ENCODE measurements around the gene NADSYN1.
A peak's percentile ranks its signal among the peaks of the same experiment; 100 is the strongest.

Gene NADSYN1

DNA sequence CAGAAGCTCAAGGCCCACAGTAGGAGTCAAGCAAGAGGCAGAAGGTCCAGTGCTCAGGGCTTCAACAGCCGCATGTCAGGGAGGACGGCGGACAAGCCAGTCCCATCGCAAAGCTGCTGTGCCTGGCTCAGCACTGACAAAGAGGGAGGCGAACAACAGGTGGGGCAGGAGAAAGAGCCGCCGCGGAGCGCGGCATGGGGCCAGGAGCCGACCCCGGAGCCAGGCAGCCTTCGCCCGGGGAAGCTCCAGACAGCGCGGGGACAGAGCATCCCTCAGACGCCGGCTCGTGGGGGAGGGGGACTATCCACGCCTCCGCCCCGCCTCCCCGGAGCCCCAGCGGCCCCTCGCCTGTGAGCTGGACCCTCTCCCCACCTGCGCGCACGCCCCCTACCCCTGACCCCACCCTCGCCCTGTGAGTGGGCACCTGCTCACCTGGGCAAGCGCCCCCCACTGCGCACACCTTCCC lies 5.2 kb upstream of the NADSYN1 start:
- POLR2A ChIA-PET: interaction anchor here (0.6 to 1.3 kb wide), 2 partner anchors 161 to 1124 kb away, joined by 3 read pairs; no protein-coding TSS in a partner anchor
- CTCF ChIA-PET: interaction anchor here (0.9 to 1.6 kb wide), 3 partner anchors 9 to 28 kb away, joined by 3 to 5 read pairs (median 3); no protein-coding TSS in a partner anchor
- peak overlapping the region; percentile 97 for H3K4me3 ChIP-seq (ENCODE audit: low read depth, low read length)
- DNase-seq (ENCODE audit: low read depth, low spot score): no peak
- TF ChIP-seq, protein P1, sequence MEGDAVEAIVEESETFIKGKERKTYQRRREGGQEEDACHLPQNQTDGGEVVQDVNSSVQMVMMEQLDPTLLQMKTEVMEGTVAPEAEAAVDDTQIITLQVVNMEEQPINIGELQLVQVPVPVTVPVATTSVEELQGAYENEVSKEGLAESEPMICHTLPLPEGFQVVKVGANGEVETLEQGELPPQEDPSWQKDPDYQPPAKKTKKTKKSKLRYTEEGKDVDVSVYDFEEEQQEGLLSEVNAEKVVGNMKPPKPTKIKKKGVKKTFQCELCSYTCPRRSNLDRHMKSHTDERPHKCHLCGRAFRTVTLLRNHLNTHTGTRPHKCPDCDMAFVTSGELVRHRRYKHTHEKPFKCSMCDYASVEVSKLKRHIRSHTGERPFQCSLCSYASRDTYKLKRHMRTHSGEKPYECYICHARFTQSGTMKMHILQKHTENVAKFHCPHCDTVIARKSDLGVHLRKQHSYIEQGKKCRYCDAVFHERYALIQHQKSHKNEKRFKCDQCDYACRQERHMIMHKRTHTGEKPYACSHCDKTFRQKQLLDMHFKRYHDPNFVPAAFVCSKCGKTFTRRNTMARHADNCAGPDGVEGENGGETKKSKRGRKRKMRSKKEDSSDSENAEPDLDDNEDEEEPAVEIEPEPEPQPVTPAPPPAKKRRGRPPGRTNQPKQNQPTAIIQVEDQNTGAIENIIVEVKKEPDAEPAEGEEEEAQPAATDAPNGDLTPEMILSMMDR (IDR thresholded peaks at IDR 0.05; ENCODE audit: insufficient read depth, low read length, missing control alignments): no peak

DNA sequence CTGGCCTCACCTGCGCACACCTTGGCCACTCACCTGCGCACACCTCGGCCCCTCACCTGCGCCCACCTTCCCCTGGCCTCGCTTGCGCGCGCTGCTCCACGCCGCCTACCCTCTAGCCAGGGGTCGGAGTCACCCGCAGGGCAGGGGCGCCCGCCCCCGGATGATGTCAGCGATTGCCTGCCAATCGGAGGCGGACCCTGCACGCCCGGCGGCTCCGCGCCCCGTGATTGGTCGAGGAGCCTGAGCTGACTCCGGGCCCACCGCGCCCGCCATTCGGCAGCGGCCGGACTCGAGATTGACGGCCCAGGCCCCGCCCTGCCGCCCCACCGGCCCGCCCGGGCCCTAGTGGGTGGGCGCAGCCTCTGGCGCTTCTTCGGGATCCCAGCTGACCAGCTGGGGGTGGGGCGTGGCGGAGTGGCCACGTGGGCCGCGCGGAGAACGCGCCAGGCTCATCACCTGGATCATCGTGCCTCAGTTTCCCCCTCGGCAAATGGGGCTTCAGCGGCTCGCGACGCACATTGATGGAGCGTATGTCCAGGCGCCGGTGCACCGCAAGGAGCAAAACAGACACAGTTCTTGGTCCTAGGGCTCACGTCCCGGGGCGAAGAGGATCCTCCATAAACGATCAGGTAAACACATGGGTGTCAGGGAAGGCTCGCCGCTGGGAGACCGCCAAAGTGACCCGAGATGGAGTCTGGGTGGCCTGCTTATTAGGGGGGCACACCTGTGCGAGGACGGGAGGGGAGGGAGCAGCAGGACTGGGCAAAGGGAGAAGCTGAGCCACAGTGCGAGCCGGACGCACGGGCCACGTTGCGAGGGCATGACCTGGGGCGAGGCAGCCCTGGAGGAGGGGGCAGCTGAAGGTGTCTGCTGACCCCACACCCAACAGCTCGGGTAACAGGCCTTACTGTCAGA lies 4.5 kb upstream of the NADSYN1 start, which contains the start of gene DHCR7:
Gene DHCR7, minus strand, starts transcription at position 137 of the 915 bp plus-strand sequence. CDS start 3,441 bp downstream, outside the sequence.
- ChIA-PET POLR2A (interaction anchor here (1.3 kb wide), 1 partner anchor 161 kb away, joined by 3 read pairs; no protein-coding TSS in a partner anchor), CTCF (interaction anchor here (0.9 kb wide), 1 partner anchor 10 kb away, joined by 3 read pairs; no protein-coding TSS in a partner anchor)
- H3K4me3 ChIP-seq (ENCODE audit: low read depth, low read length): peak within 1 kb of the TSS; percentile 98
- DNase-seq (ENCODE audit: low read depth, low spot score): no peak
- TF ChIP-seq, protein P1 (IDR thresholded peaks at IDR 0.05; ENCODE audit: insufficient read depth, low read length, missing control alignments): no peak

DNA sequence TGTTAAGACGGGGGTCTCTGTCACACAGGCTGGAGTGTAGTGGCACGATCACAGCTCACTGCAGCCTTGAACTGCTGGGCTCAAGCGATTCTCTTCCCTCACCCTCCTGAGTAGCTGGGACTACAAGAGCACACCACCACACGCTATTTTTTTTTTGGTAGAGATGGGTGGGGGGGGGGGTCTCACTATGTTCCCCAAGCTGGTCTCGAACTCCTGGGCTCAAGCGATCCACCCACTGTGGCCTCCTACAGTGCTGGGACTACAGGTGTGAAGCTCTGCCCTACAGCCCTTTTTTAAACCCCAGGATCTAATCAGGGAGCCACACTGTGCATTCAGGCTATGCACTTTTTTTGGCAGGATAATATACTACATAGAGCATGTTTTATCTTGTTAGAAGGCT lies 3.4 kb upstream of the NADSYN1 start:
- H3K4me3 ChIP-seq (ENCODE audit: low read depth, low read length): peak overlapping the region; percentile 98
- no peak for DNase-seq (ENCODE audit: low read depth, low spot score)
- POLR2A ChIA-PET: no interaction called here
- CTCF ChIA-PET: no interaction called here
- TF ChIP-seq, protein P1 (IDR thresholded peaks at IDR 0.05; ENCODE audit: insufficient read depth, low read length, missing control alignments): no peak

DNA sequence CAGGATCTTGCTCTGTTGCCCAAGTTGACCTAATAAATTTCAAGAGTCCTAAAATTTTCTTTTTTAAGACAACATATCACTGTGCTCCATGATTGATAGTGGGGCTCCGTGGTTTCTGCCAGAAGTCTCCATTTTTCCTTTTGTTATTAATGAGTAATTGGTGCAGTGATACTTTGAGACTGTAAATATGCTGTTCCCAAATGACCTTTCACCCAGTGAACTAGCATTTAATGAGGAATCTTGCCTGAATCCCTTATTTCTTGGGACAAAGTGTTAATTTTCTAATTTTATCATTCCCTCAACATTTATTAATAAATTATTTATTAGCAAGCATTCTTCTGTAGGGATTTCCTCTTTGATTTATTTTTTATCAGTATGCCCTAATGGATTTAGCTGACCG lies 2.5 kb upstream of the NADSYN1 start:
- no peak for DNase-seq (ENCODE audit: low read depth, low spot score)
- H3K4me3 ChIP-seq (ENCODE audit: low read depth, low read length): no peak overlapping the region
- TF ChIP-seq, protein P1 (IDR thresholded peaks at IDR 0.05; ENCODE audit: insufficient read depth, low read length, missing control alignments): no peak
- POLR2A ChIA-PET: no interaction called here
- CTCF ChIA-PET: no interaction called here

DNA sequence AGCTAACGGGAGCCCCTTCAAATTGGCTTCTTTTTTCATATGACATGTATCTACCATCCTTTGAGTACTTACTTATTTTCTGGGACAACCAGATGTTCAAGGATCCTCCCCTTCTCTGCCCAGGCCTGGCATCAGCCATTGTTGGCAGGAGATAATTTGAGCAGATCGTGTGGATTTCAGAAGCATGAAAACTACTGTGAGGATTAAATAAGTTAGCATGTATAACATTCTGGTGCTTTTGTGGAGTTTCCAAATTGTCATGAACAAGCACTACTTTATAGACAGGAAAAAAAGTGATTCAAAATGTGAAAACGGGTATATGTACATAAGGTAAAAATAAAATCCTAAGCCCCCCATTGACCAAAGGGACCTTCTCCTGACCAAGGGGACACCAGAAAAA lies 2.1 kb upstream of the NADSYN1 start:
- H3K4me3 ChIP-seq (ENCODE audit: low read depth, low read length): no peak overlapping the region
- no peak for DNase-seq (ENCODE audit: low read depth, low spot score)
- TF ChIP-seq, protein P1 (IDR thresholded peaks at IDR 0.05; ENCODE audit: insufficient read depth, low read length, missing control alignments): no peak
- POLR2A ChIA-PET: no interaction called here
- CTCF ChIA-PET: no interaction called here

DNA sequence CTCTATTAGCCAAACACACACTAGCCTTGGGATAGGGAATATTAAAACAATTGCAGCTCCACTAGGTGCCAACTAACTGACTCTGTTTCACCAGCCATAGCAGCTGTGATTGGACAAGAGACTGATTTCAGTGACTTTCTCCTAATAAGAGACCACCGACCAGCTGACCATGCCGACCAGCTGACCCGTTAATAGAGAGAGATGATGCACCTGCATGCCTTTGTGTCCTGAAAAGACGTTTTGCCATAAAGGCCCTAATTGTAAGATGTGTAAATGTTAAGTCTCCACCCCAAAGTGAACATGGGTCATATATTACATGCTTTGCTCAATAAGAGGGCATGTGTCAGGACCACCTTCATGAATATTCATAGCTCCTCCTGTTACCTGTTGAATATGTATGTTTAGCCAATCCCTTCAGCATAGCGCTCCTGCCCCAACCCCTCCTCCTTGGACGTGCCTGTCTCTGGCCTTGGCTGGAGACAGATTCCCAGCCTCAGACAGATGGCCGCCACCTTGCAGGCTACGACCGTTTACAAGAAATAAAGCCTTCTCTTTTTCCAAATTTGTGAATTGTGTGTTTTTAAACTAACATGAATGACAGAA lies 1.3 kb upstream of the NADSYN1 start:
- no peak overlapping the region for H3K4me3 ChIP-seq (ENCODE audit: low read depth, low read length)
- ChIA-PET CTCF (no interaction called here), POLR2A (no interaction called here)
- no peak for DNase-seq (ENCODE audit: low read depth, low spot score)
- TF ChIP-seq, protein P1 (IDR thresholded peaks at IDR 0.05; ENCODE audit: insufficient read depth, low read length, missing control alignments): no peak
